Kidney (tissue), 14 donors: ENCODE results near the gene PREP. TPM values are rescaled to one million over a fixed set of nuclear protein-coding genes. Genes with fewer than 3 reads are reported as not detected.

Experiments
- DNase-seq, 5 donors: peaks; one replicate each; pipeline ENCODE4 v3.0.0-alpha.2; 2013 to 2020
- FAIRE-seq: peaks from 2 replicates; lab custom pipeline; 2012; peaks lifted over from hg19 to GRCh38; lab: Jason Lieb, UNC
- H3K27ac ChIP-seq, 2 donors: one replicate each; pipeline ENCODE4 v1.7.0; 2013; ENCODE audit warnings: low read depth in 2 of 2, low read length in 2 of 2, inconsistent platforms in 1 of 2
- H3K27me3 ChIP-seq: one replicate; pipeline ENCODE4 v1.7.1; 2013; ENCODE audit warnings: low read length, inconsistent platforms; ENCODE audit not compliant: control insufficient read depth, insufficient read depth
- H3K36me3 ChIP-seq, 3 donors: one replicate each; pipeline versions ENCODE4 v1.7.0 to v1.7.1; 2013; ENCODE audit warnings: low read length in 3 of 3, control low read depth in 1 of 3, inconsistent platforms in 1 of 3; ENCODE audit not compliant: insufficient read depth in 3 of 3, control insufficient read depth in 2 of 3
- H3K4me1 ChIP-seq, 3 donors: one replicate each; pipeline versions ENCODE4 v1.7.0 to v1.7.1; 2013; ENCODE audit warnings: low read length in 3 of 3, inconsistent platforms in 1 of 3, low read depth in 1 of 3; ENCODE audit not compliant: control insufficient read depth in 2 of 3, insufficient read depth in 2 of 3
- H3K4me3 ChIP-seq, 3 donors: one replicate each; pipeline versions ENCODE4 v1.7.0 to v1.8.1; 2013; ENCODE audit warnings: low read length in 3 of 3, control low read depth in 1 of 3, inconsistent platforms in 1 of 3
- H3K9ac ChIP-seq, 3 donors: one replicate each; pipeline versions ENCODE4 v1.7.0 to v1.7.1; 2013; ENCODE audit warnings: low read length in 3 of 3, control low read depth in 1 of 3, inconsistent platforms in 1 of 3
- H3K9me3 ChIP-seq, 3 donors: one replicate each; pipeline versions ENCODE4 v1.7.0 to v1.7.1; 2013; ENCODE audit warnings: low read length in 3 of 3, control low read depth in 1 of 3, inconsistent platforms in 1 of 3; ENCODE audit not compliant: control insufficient read depth in 2 of 3, insufficient read depth in 1 of 3
- CTCF ChIP-seq: IDR thresholded peaks from 3 replicates; pipeline ENCODE4 v1.5.1; 2012; ENCODE audit warnings: mild to moderate bottlenecking, moderate library complexity, borderline replicate concordance; ENCODE audit not compliant: insufficient read depth; ENCODE audit errors: extremely low read depth
- intact Hi-C: fragments of 100-400 bp; cut with DNase I; formaldehyde crosslinking; loops from one replicate; pipeline ENCODE4 v1.11.1; 2022
- polyA plus RNA-seq: library from polyadenylated mRNA; stranded (reverse); fragments of 350-450 nt; fragmentation: Illumina TruSeq; extraction: RNeasy Lipid Tissue Mini Kit (QIAGEN cat#74804); gene quantifications from one replicate; pipeline ENCODE4 v1.2.3, GENCODE V29; 2014; ENCODE audit warnings: low read depth, low replicate concordance; ENCODE audit not compliant: insufficient read depth
- total RNA-seq: library from RNA; stranded (reverse); fragmentation: NEBNext Ultra II Directional; extraction: Animal tissue kit (Norgen Biotek cat#: 25700); gene quantifications from one replicate; pipeline ENCODE4 v1.2.1, GENCODE V29; 2021
- donor health status: control.
- donor health status: control.
- donor health status: control.
- donor health status: control.
- donor health status: control.
- donor health status: DM: yes; HTN: yes; CAD: no.
- donor health status: Normal renal cell carcinoma (clear cell type).

The PREP gene
- total and polyA plus RNA-seq, 2 donors from 2014 or later: 13.4 to 20.1 TPM

- intact Hi-C loops: no loop called here
- DNase-seq: no peak
- Histone ChIP-seq H3K9me3 (no peaks in the 10 kb centered on the region), H3K4me3 (no peak overlapping the region), H3K4me1 (no peaks in the 10 kb centered on the region), H3K27me3 (no peaks in the 10 kb centered on the region), H3K36me3 (no peaks in the 10 kb centered on the region), H3K27ac (no peak overlapping the region), H3K9ac (no peak overlapping the region)
- TF ChIP-seq CTCF: no peak
- FAIRE-seq: no peak
Observed at GRCh38 chr6:105294129-105294528, 108.8 kb downstream of the PREP start.

- H3K36me3 ChIP-seq: no peaks in the 10 kb centered on the region
- DNase-seq: no peak
- no peak for TF ChIP-seq CTCF
- H3K27ac ChIP-seq: no peak overlapping the region
- no peaks in the 10 kb centered on the region for H3K4me1 ChIP-seq
- no peak overlapping the region for H3K4me3 ChIP-seq
- intact Hi-C loops: no loop called here
- H3K27me3 ChIP-seq: no peaks in the 10 kb centered on the region
- H3K9ac ChIP-seq: no peak overlapping the region
- FAIRE-seq: no peak
- H3K9me3 ChIP-seq: no peaks in the 10 kb centered on the region
Observed at GRCh38 chr6:105292689-105293339, 110.1 kb downstream of the PREP start.

- H3K4me1 ChIP-seq: no peaks in the 10 kb centered on the region
- peak; percentile 35 for FAIRE-seq
- no peak overlapping the region for H3K9ac ChIP-seq
- no peak overlapping the region for H3K4me3 ChIP-seq
- H3K36me3 ChIP-seq: no peaks in the 10 kb centered on the region
- TF ChIP-seq CTCF: no peak
- intact Hi-C loops: no loop called here
- no peaks in the 10 kb centered on the region for H3K9me3 ChIP-seq
- no peaks in the 10 kb centered on the region for H3K27me3 ChIP-seq
- DNase-seq: no peak
- H3K27ac ChIP-seq: no peak overlapping the region
Observed at GRCh38 chr6:105291525-105291924, 111.4 kb downstream of the PREP start.
